ENCODE results near the gene EML4. TPM values are rescaled to one million over a fixed set of nuclear protein-coding genes. Genes with fewer than 3 reads are reported as not detected.
"Not testable (repeated sequence)": the region's sequence is repeated elsewhere in the genome, so short reads cannot be mapped to it uniquely, and the experiment has no call there.

EML4 gene
- polyA plus RNA-seq, 1 of the 3 experiments (the other 2 are of a cell fraction) = 35.0 TPM

GRCh38 chr2:42334220-42334619, 165.1 kb downstream of the EML4 start:
- peaks cover 68 to 75% of the 10 kb centered on the region in 2 experiments for H3K36me3 ChIP-seq (replicated peaks in 1 of 2; ENCODE audit: control insufficient read depth in 1 of 2, insufficient read depth in 2 of 2, low read length in 1 of 2)
- no peak overlapping the region for H2AFZ ChIP-seq (ENCODE audit: low read depth)
- WGBS (ENCODE audit: low lambda C conversion rate) = 97% methylated on average over 3 of the region's 3 CpGs
- no peak overlapping the region for H3K4me2 ChIP-seq
- H3K9me3 ChIP-seq = no peaks in the 10 kb centered on the region
- H4K20me1 ChIP-seq (ENCODE audit: insufficient read depth) = no peaks in the 10 kb centered on the region
- H3F3A ChIP-seq (replicated peaks; ENCODE audit: insufficient read depth) = peaks cover 4% of the 10 kb centered on the region
- peaks cover 12% of the 10 kb centered on the region; the same call in 1 of the 2 replicates for H3K79me2 ChIP-seq (ENCODE audit: insufficient read depth)
- POLR2A ChIA-PET = no interaction called here
- H3K4me1 ChIP-seq (ENCODE audit: control insufficient read depth in 1 of 2, insufficient read depth in 2 of 2, low read depth in 1 of 2, low read length in 1 of 2) = peaks cover 0 to 3% of the 10 kb centered on the region in 2 experiments; a peak in 2 of 4 replicates
- no peak overlapping the region for H3K9ac ChIP-seq
- no peaks in the 10 kb centered on the region for H3K27me3 ChIP-seq (ENCODE audit: insufficient read depth)
- CTCF ChIA-PET = interaction anchor here (0.6 to 0.9 kb wide), 2 partner anchors 238 to 464 kb away, joined by 3 read pairs; no protein-coding TSS in a partner anchor
- no peak overlapping the region for H3K27ac ChIP-seq (ENCODE audit: low read depth in 2 of 2, low read length in 1 of 2)
- H3K9me2 ChIP-seq = no peaks in the 10 kb centered on the region
- no peak for DNase-seq
- TF ChIP-seq POLR2AphosphoS5 (IDR thresholded peaks at IDR 0.05; ENCODE audit: low read depth, low read length) (no peak), RXRA (IDR thresholded peaks at IDR 0.05; ENCODE audit: borderline replicate concordance, low read depth) (no peak), FOSL2 (IDR thresholded peaks at IDR 0.05; ENCODE audit: borderline replicate concordance, low read depth) (no peak), CTCF (IDR thresholded peaks at IDR 0.05) (no peak), NRF1 (IDR thresholded peaks at IDR 0.05; ENCODE audit: low read depth, low read length) (no peak), JUND (IDR thresholded peaks at IDR 0.05) (no peak), CHD2 (IDR thresholded peaks at IDR 0.05; ENCODE audit: low read length, partially characterized antibody) (no peak), TCF12 (IDR thresholded peaks at IDR 0.05) (no peak), SIN3A (IDR thresholded peaks at IDR 0.05; ENCODE audit: borderline replicate concordance, low read depth, low read length) (no peak), FOXJ3 (CRISPR knock-in tag; IDR thresholded peaks at IDR 0.05) (no peak)
- no peak overlapping the region for H3K4me3 ChIP-seq (ENCODE audit: low read depth in 2 of 2, low read length in 1 of 2)

GRCh38 chr2:42334865-42335264, 165.7 kb downstream of the EML4 start:
- H3F3A ChIP-seq (replicated peaks; ENCODE audit: insufficient read depth); H3K9me3 ChIP-seq; H3K9me2 ChIP-seq; H3K9ac ChIP-seq; H3K4me1 ChIP-seq (ENCODE audit: control insufficient read depth in 1 of 2, insufficient read depth in 2 of 2, low read depth in 1 of 2, low read length in 1 of 2); H3K27me3 ChIP-seq (ENCODE audit: insufficient read depth); H4K20me1 ChIP-seq (ENCODE audit: insufficient read depth); H3K4me3 ChIP-seq (ENCODE audit: low read depth in 2 of 2, low read length in 1 of 2); H3K27ac ChIP-seq (ENCODE audit: low read depth in 2 of 2, low read length in 1 of 2); H3K4me2 ChIP-seq; H2AFZ ChIP-seq (ENCODE audit: low read depth); POLR2A ChIA-PET; DNase-seq: not testable (repeated sequence)
- CTCF ChIA-PET = interaction anchor here (0.6 to 0.9 kb wide), 2 partner anchors 238 to 465 kb away, joined by 3 read pairs; no protein-coding TSS in a partner anchor
- peaks cover 62 to 69% of the 10 kb centered on the region in 2 experiments for H3K36me3 ChIP-seq (replicated peaks in 1 of 2; ENCODE audit: control insufficient read depth in 1 of 2, insufficient read depth in 2 of 2, low read length in 1 of 2)
- WGBS (ENCODE audit: low lambda C conversion rate) = 97% methylated on average over 6 of the region's 6 CpGs
- H3K79me2 ChIP-seq (ENCODE audit: insufficient read depth) = peaks cover 15% of the 10 kb centered on the region; the same call in 1 of the 2 replicates

- Histone ChIP-seq H3K4me1 (ENCODE audit: control insufficient read depth in 1 of 2, insufficient read depth in 2 of 2, low read depth in 1 of 2, low read length in 1 of 2) (peaks cover 0 to 3% of the 10 kb centered on the region in 2 experiments; a peak in 2 of 4 replicates), H3K9me3 (no peaks in the 10 kb centered on the region), H3K9me2 (no peaks in the 10 kb centered on the region), H3K27me3 (ENCODE audit: insufficient read depth) (no peaks in the 10 kb centered on the region), H3K4me3 (ENCODE audit: low read depth in 2 of 2, low read length in 1 of 2) (no peak overlapping the region), H4K20me1 (ENCODE audit: insufficient read depth) (no peaks in the 10 kb centered on the region), H3F3A (replicated peaks; ENCODE audit: insufficient read depth) (no peaks in the 10 kb centered on the region), H2AFZ (ENCODE audit: low read depth) (no peak overlapping the region), H3K27ac (ENCODE audit: low read depth in 2 of 2, low read length in 1 of 2) (no peak overlapping the region), H3K4me2 (no peak overlapping the region), H3K36me3 (replicated peaks in 1 of 2; ENCODE audit: control insufficient read depth in 1 of 2, insufficient read depth in 2 of 2, low read length in 1 of 2) (peaks cover 54 to 64% of the 10 kb centered on the region in 2 experiments), H3K9ac (no peak overlapping the region), H3K79me2 (ENCODE audit: insufficient read depth) (peaks cover 22% of the 10 kb centered on the region)
- no peak for DNase-seq
- ChIA-PET CTCF (interaction anchor here (1.0 to 1.1 kb wide), 2 partner anchors 239 to 466 kb away, joined by 3 to 4 read pairs; no protein-coding TSS in a partner anchor), POLR2A (no interaction called here)
- TF ChIP-seq CTCF (IDR thresholded peaks at IDR 0.05) = no peak
- no peak for TF ChIP-seq MXI1 (IDR thresholded peaks at IDR 0.05; ENCODE audit: low read depth, low read length)
- TF ChIP-seq USF2 (IDR thresholded peaks at IDR 0.05; ENCODE audit: borderline replicate concordance, low read depth, low read length) = no peak
- 95% methylated on average over 10 of the region's 10 CpGs for WGBS (ENCODE audit: low lambda C conversion rate)
These were observed 166.5 kb downstream of the EML4 start for GRCh38 chr2:42335514-42336104.

Data from SK-N-SH (cell line).